ENCODE results near the gene MRPL46.
"Not testable (repeated sequence)": the region's sequence is repeated elsewhere in the genome, so short reads cannot be mapped to it uniquely, and the experiment has no call there.

The MRPL46 gene

GRCh38 chr15:88438181-88438580 lies 29.0 kb downstream of the MRPL46 start:
- DNase-seq = no peak

- DNase-seq = not testable (repeated sequence)
Measured at GRCh38 chr15:88434106-88434505, 33.1 kb downstream of the MRPL46 start.

GRCh38 chr15:88433046-88433685 lies 34.0 kb downstream of the MRPL46 start:
- DNase-seq = no peak

DNA sequence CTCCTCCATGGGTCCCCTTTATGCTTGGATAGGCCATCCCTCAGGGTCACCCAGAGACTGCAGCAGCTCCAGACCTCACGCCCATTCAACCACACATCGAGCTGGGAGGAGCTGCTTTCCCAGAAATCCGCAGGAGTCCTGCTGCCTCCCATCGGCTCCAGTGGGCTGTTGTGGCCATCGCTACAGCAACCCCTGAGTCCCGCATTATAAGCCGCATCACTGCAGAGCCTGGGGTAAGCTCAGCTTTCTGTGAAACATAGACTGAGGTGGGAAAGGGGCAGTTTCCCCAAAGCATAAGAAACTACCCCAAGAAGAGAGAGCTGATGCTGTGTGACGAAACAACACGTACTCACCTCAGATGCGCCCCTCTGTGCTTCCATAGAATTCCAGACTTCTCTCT lies 35.7 kb downstream of the MRPL46 start:
- no peak for DNase-seq

- DNase-seq = no peak
Measured at GRCh38 chr15:88430051-88430450, 37.1 kb downstream of the MRPL46 start.

- no peak for DNase-seq
Measured at GRCh38 chr15:88428805-88429605, 38.2 kb downstream of the MRPL46 start.

DNA sequence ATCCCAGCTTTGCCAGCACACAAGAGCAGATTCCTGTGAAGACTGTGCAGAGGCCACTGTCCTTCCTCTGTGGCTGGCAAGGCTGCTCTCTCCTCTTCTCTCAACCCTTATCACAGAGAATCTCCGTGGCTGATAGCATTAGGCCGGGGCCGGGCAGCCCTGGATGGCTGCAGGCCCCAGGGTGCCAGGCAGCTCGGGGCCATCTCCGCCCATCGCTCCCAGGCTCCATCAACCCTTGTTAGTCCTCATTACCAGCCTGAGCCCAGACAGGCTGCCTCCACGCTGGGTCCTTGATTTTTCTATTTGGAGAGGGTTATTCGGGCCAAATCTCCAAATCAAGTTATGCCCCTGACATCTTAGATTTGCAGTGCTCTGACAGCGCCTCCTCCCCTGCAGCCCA lies 39.1 kb downstream of the MRPL46 start:
- DNase-seq = no peak

DNA sequence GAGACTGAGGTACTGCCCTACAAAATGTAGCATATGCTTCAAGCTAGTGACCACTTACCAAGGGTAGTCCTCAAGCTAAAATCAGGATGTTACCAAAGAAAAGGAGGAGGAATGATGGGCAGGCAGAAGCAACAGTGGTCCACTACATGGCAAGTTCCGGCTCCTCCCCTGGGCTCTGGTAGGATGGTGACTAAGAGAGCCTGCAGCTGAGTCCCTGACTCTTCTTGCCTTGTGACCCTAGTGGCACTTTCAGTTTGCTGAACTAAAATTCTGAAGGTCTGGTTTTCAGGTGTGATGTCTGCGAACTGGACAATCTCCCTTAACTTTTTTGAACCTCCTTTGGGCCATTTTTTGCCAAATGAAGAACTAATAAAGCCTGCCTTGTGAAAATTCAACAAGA lies 40.9 kb downstream of the MRPL46 start:
- no peak for DNase-seq

- DNase-seq = no peak
Measured at GRCh38 chr15:88423331-88423730, 43.9 kb downstream of the MRPL46 start.

- no peak for DNase-seq
Measured at GRCh38 chr15:88419830-88420229, 47.4 kb downstream of the MRPL46 start.

Data from stimulated activated CD8-positive, alpha-beta memory T cell treated with anti-CD3 and anti-CD28 coated beads, Interleukin-4, amount 100 ng/mL, for 48 hours (primary cell).